HUES48 (cell line): ENCODE results near the gene CST8.

ENCODE experiments used
- H3K27ac ChIP-seq: one replicate; pipeline ENCODE4 v1.7.0; 2013; ENCODE audit warnings: low read depth, low read length, inconsistent platforms
- H3K27me3 ChIP-seq: 2 replicates; pipeline ENCODE4 v1.6.1; 2013; ENCODE audit warnings: mild to moderate bottlenecking, low read length; ENCODE audit not compliant: control insufficient read depth, insufficient read depth
- H3K36me3 ChIP-seq: 2 replicates; pipeline ENCODE4 v1.6.1; 2013; ENCODE audit warnings: low read length; ENCODE audit not compliant: control insufficient read depth, insufficient read depth
- H3K4me1 ChIP-seq: 2 replicates; pipeline ENCODE4 v1.6.1; 2013; ENCODE audit warnings: mild to moderate bottlenecking, low read length; ENCODE audit not compliant: control insufficient read depth, insufficient read depth
- H3K4me3 ChIP-seq: 2 replicates; pipeline ENCODE4 v1.5.1; 2013; ENCODE audit warnings: mild to moderate bottlenecking, low read depth, low read length
- H3K9ac ChIP-seq: 2 replicates; pipeline ENCODE4 v1.6.1; 2013; ENCODE audit warnings: mild to moderate bottlenecking, low read depth, low read length, moderate library complexity
- H3K9me3 ChIP-seq: 2 replicates; pipeline ENCODE4 v1.6.1; 2013; ENCODE audit warnings: low read length; ENCODE audit not compliant: control insufficient read depth, insufficient read depth

Gene CST8

GRCh38 chr20:23540624-23541023 lies 49.7 kb downstream of the CST8 start:
- Histone ChIP-seq H3K4me1 (peaks cover 9% of the 10 kb centered on the region; the same call in 1 of the 2 replicates), H3K9ac (no peak overlapping the region), H3K4me3 (no peak overlapping the region), H3K36me3 (no peaks in the 10 kb centered on the region), H3K27me3 (no peaks in the 10 kb centered on the region), H3K27ac (no peak overlapping the region), H3K9me3 (no peaks in the 10 kb centered on the region; the same call in 1 of the 2 replicates)

GRCh38 chr20:23541330-23541729 lies 50.4 kb downstream of the CST8 start:
- Histone ChIP-seq H3K36me3 (no peaks in the 10 kb centered on the region), H3K27ac (no peak overlapping the region), H3K9me3 (no peaks in the 10 kb centered on the region), H3K4me1 (peaks cover 9% of the 10 kb centered on the region; the same call in 1 of the 2 replicates), H3K27me3 (no peaks in the 10 kb centered on the region), H3K9ac (no peak overlapping the region), H3K4me3 (no peak overlapping the region)

- H3K27ac ChIP-seq = no peak overlapping the region
- no peak overlapping the region for H3K4me3 ChIP-seq
- no peaks in the 10 kb centered on the region for H3K27me3 ChIP-seq
- H3K4me1 ChIP-seq = peaks cover 9% of the 10 kb centered on the region; the same call in 1 of the 2 replicates
- no peak overlapping the region for H3K9ac ChIP-seq
- no peaks in the 10 kb centered on the region for H3K9me3 ChIP-seq
- no peaks in the 10 kb centered on the region for H3K36me3 ChIP-seq
Measured at GRCh38 chr20:23541776-23542175, 50.9 kb downstream of the CST8 start.

- H3K27me3 ChIP-seq = no peaks in the 10 kb centered on the region
- no peak overlapping the region for H3K27ac ChIP-seq
- peaks cover 9% of the 10 kb centered on the region; the same call in 1 of the 2 replicates for H3K4me1 ChIP-seq
- no peak overlapping the region for H3K4me3 ChIP-seq
- no peaks in the 10 kb centered on the region for H3K9me3 ChIP-seq
- H3K36me3 ChIP-seq = no peaks in the 10 kb centered on the region
- no peak overlapping the region for H3K9ac ChIP-seq
Measured at GRCh38 chr20:23542801-23543200, 51.9 kb downstream of the CST8 start.

- no peak overlapping the region for H3K9ac ChIP-seq
- peaks cover 9% of the 10 kb centered on the region; the same call in 1 of the 2 replicates for H3K4me1 ChIP-seq
- no peaks in the 10 kb centered on the region for H3K27me3 ChIP-seq
- no peak overlapping the region for H3K27ac ChIP-seq
- no peak overlapping the region for H3K4me3 ChIP-seq
- no peaks in the 10 kb centered on the region for H3K9me3 ChIP-seq
- H3K36me3 ChIP-seq = no peaks in the 10 kb centered on the region
Measured at GRCh38 chr20:23544133-23544532, 53.2 kb downstream of the CST8 start.
